GM18502 (cell line): Measurements from ENCODE around the gene SLC35F1.

Experiments
- ATAC-seq: cut with Tn5 transposase; IDR thresholded peaks from one replicate; pipeline ENCODE4 v1.9.1; 2021; ENCODE audit warnings: mild to moderate bottlenecking; ENCODE audit not compliant: unreplicated experiment, poor library complexity

The SLC35F1 gene

GRCh38 chr6:118334634-118335033, 427.6 kb downstream of the SLC35F1 start:
- ATAC-seq: no peak

- no peak for ATAC-seq
These were observed 428.3 kb downstream of the SLC35F1 start for GRCh38 chr6:118335325-118335816.

- no peak for ATAC-seq
These were observed 437.1 kb downstream of the SLC35F1 start for GRCh38 chr6:118344014-118344670.

GRCh38 chr6:118350881-118351430, 443.9 kb downstream of the SLC35F1 start:
- ATAC-seq: no peak

GRCh38 chr6:118353564-118353963, 446.5 kb downstream of the SLC35F1 start:
- ATAC-seq: no peak

GRCh38 chr6:118354641-118355040, 447.6 kb downstream of the SLC35F1 start:
- ATAC-seq: peak; percentile 99

- no peak for ATAC-seq
These were observed 449.0 kb downstream of the SLC35F1 start for GRCh38 chr6:118356054-118356453.

- no peak for ATAC-seq
These were observed 449.6 kb downstream of the SLC35F1 start for GRCh38 chr6:118356686-118357085.
